Prostate gland (tissue), 2 donors: Measurements from ENCODE around the gene PRR19. TPM values are rescaled to one million over a fixed set of nuclear protein-coding genes. Genes with fewer than 3 reads are reported as not detected.

Experiments used
- DNase-seq: peaks from one replicate; pipeline ENCODE4 v3.0.0-alpha.2; 2019; ENCODE audit warnings: low spot score
- H3K27ac ChIP-seq, 2 donors: fragments of 200-600 bp; sonication (generic); 2 replicates each; pipeline ENCODE4 v1.5.1; 2017 to 2019
- H3K27me3 ChIP-seq: fragments of 200-600 bp; sonication (generic); replicated peaks from 2 replicates; pipeline ENCODE4 v1.5.1; 2019; ENCODE audit not compliant: insufficient read depth
- H3K36me3 ChIP-seq, 2 donors: fragments of 200-600 bp; sonication (generic); 1 replicate in 1 of 2; 2 replicates in 1 of 2; pipeline versions ENCODE4 v1.5.1 to v1.8.1; 2017 to 2019
- H3K4me1 ChIP-seq: fragments of 200-600 bp; sonication (generic); replicated peaks from 2 replicates; pipeline ENCODE4 v1.5.1; 2019
- H3K4me3 ChIP-seq, 2 donors: fragments of 200-600 bp; sonication (generic); 2 replicates each; pipeline ENCODE4 v1.5.1; 2017 to 2019
- H3K9me3 ChIP-seq: fragments of 200-600 bp; sonication (generic); 2 replicates; pipeline ENCODE4 v1.5.1; 2017
- CTCF ChIP-seq, 4 experiments: fragments of 200-600 bp in 2 of 4; fragments of 450-650 bp in 2 of 4; sonication (generic) in 2 of 4; IDR thresholded peaks; 1 replicate in 3 of 4; 2 replicates in 1 of 4; pipeline ENCODE4 v1.5.1; 2016 to 2019; ENCODE audit warnings: antibody characterized with exemption in 4 of 4, mild to moderate bottlenecking in 2 of 4, moderate library complexity in 2 of 4
- POLR2A ChIP-seq: fragments of 450-650 bp; IDR thresholded peaks from one replicate; pipeline ENCODE4 v1.6.1; 2016; ENCODE audit warnings: antibody characterized with exemption, mild to moderate bottlenecking
- POLR2AphosphoS5 ChIP-seq: sonication (generic); formaldehyde crosslinking; IDR thresholded peaks from one replicate; pipeline ENCODE4 v1.6.1; 2017; ENCODE audit warnings: antibody characterized with exemption
- WGBS: methylation state at CpG from one replicate; pipeline ENCODE4 v1.1.5; 2018; 5-methylcytosine and 5-hydroxymethylcytosine counted together
- intact Hi-C: fragments of 100-400 bp; cut with DNase I; formaldehyde crosslinking; loops from one replicate; pipeline ENCODE4 v1.14.2; 2022
- total RNA-seq, 2 donors: library from RNA; depleted of rRNA; stranded (reverse); fragments of >200 nt; gene quantifications; one replicate each; pipeline ENCODE4 v1.1.0, GENCODE V29; 2016

PRR19 gene
- total RNA-seq, 2 donors from 2014 or later, result 0.32 to 8.4 TPM

GRCh38 chr19:42270346-42271044, 31.4 kb upstream of the PRR19 start:
- Histone ChIP-seq H3K4me1 (peaks cover 10% of the 10 kb centered on the region), H3K9me3 (no peaks in the 10 kb centered on the region), H3K27me3 (no peaks in the 10 kb centered on the region), H3K36me3 (peaks cover 15 to 17% of the 10 kb centered on the region in 2 donors), H3K4me3 (peak overlapping the region; percentile 60 to 67), H3K27ac (peak overlapping the region; percentile 95 to 99)
- peak; percentile 70 for DNase-seq
- TF ChIP-seq POLR2A (peak; percentile 48), POLR2AphosphoS5 (peak; percentile 79), CTCF (IDR thresholded peaks at IDR 0.05) (peak in 1 of 4 experiments; percentile 6)
- 8% methylated on average over 18 of the region's 18 CpGs for WGBS
- intact Hi-C loops, result no loop called here

GRCh38 chr19:42271045-42271419, 30.9 kb upstream of the PRR19 start:
- Histone ChIP-seq H3K4me1 (peaks cover 10% of the 10 kb centered on the region), H3K27ac (peak overlapping the region; percentile 95 to 99), H3K27me3 (no peaks in the 10 kb centered on the region), H3K4me3 (peak overlapping the region; percentile 60 to 67), H3K9me3 (no peaks in the 10 kb centered on the region), H3K36me3 (peaks cover 15 to 17% of the 10 kb centered on the region in 2 donors)
- WGBS, result 43% methylated on average over 3 of the region's 3 CpGs
- TF ChIP-seq POLR2AphosphoS5, result no peak
- DNase-seq, result no peak
- intact Hi-C loops, result no loop called here

GRCh38 chr19:42271861-42272534, 29.9 kb upstream of the PRR19 start:
- 86% methylated on average over 21 of the region's 35 CpGs for WGBS
- Histone ChIP-seq H3K27me3 (no peaks in the 10 kb centered on the region), H3K36me3 (peaks cover 15 to 17% of the 10 kb centered on the region in 2 donors), H3K4me3 (no peak overlapping the region), H3K4me1 (peaks cover 10% of the 10 kb centered on the region), H3K27ac (peak overlapping the region; percentile 95 to 99), H3K9me3 (no peaks in the 10 kb centered on the region)
- no peak for DNase-seq
- intact Hi-C loops, result no loop called here
- TF ChIP-seq CTCF (IDR thresholded peaks at IDR 0.05) (no peak), POLR2AphosphoS5 (no peak), POLR2A (no peak)

- Histone ChIP-seq H3K36me3 (peaks cover 15 to 17% of the 10 kb centered on the region in 2 donors), H3K4me3 (no peak overlapping the region), H3K27me3 (no peaks in the 10 kb centered on the region), H3K4me1 (peaks cover 10% of the 10 kb centered on the region), H3K9me3 (no peaks in the 10 kb centered on the region), H3K27ac (no peak overlapping the region)
- TF ChIP-seq POLR2AphosphoS5, result no peak
- no peak for TF ChIP-seq POLR2A
- no peak for TF ChIP-seq CTCF (IDR thresholded peaks at IDR 0.05)
- intact Hi-C loops, result no loop called here
- DNase-seq, result no peak
- WGBS, result 68% methylated on average over 4 of the region's 9 CpGs
Observed at GRCh38 chr19:42272535-42272897, 29.4 kb upstream of the PRR19 start.

- Histone ChIP-seq H3K4me3 (no peak overlapping the region), H3K27me3 (no peaks in the 10 kb centered on the region), H3K27ac (no peak overlapping the region), H3K36me3 (peaks cover 15 to 17% of the 10 kb centered on the region in 2 donors), H3K9me3 (no peaks in the 10 kb centered on the region), H3K4me1 (peaks cover 10% of the 10 kb centered on the region)
- DNase-seq, result no peak
- 94% methylated on average over 22 of the region's 23 CpGs for WGBS
- intact Hi-C loops, result no loop called here
- TF ChIP-seq POLR2AphosphoS5 (no peak), CTCF (IDR thresholded peaks at IDR 0.05) (no peak), POLR2A (no peak)
Observed at GRCh38 chr19:42272989-42273406, 28.9 kb upstream of the PRR19 start.
